Measurements from ENCODE around the gene TBPL1.

GRCh38 chr6:133965817-133966360 lies 12.9 kb downstream of the TBPL1 start:
- TF ChIP-seq MAX (IDR thresholded peaks at IDR 0.05; ENCODE audit: low read depth, low read length) (no peak), POLR2A (IDR thresholded peaks at IDR 0.05; ENCODE audit: extremely low read depth, insufficient read length) (no peak), MYC (IDR thresholded peaks at IDR 0.05; ENCODE audit: low read depth, low read length) (no peak)
- TF ChIP-seq, protein P1, sequence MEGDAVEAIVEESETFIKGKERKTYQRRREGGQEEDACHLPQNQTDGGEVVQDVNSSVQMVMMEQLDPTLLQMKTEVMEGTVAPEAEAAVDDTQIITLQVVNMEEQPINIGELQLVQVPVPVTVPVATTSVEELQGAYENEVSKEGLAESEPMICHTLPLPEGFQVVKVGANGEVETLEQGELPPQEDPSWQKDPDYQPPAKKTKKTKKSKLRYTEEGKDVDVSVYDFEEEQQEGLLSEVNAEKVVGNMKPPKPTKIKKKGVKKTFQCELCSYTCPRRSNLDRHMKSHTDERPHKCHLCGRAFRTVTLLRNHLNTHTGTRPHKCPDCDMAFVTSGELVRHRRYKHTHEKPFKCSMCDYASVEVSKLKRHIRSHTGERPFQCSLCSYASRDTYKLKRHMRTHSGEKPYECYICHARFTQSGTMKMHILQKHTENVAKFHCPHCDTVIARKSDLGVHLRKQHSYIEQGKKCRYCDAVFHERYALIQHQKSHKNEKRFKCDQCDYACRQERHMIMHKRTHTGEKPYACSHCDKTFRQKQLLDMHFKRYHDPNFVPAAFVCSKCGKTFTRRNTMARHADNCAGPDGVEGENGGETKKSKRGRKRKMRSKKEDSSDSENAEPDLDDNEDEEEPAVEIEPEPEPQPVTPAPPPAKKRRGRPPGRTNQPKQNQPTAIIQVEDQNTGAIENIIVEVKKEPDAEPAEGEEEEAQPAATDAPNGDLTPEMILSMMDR (IDR thresholded peaks at IDR 0.05; ENCODE audit: low read depth, low read length): no peak

All from NB4 (cell line).